Fibroblast of mammary gland (primary cell): ENCODE data around the gene CACHD1.
A peak's percentile ranks its signal among the peaks of the same experiment; 100 is the strongest.

ENCODE experiments used
- DNase-seq: peaks from one replicate; pipeline ENCODE4 v3.0.0-alpha.2; 2010; ENCODE audit warnings: low read depth
- H3K4me3 ChIP-seq: 2 replicates; pipeline ENCODE4 v1.5.1; 2011; ENCODE audit warnings: low read depth, mild to moderate bottlenecking, low read length, moderate library complexity; ENCODE audit not compliant: control insufficient read depth
- CTCF ChIP-seq: conservative IDR thresholded peaks from 2 replicates; pipeline ENCODE4 v1.5.1; 2011; ENCODE audit warnings: low read depth, low read length, inconsistent platforms; ENCODE audit not compliant: control insufficient read depth, insufficient read depth

Gene CACHD1

GRCh38 chr1:64572222-64572900, 102.4 kb downstream of the CACHD1 start:
- no peak for TF ChIP-seq CTCF
- H3K4me3 ChIP-seq = no peak overlapping the region
- no peak for DNase-seq

- no peak overlapping the region for H3K4me3 ChIP-seq
- TF ChIP-seq CTCF = no peak
- DNase-seq = peak; percentile 59
These were observed 104.4 kb downstream of the CACHD1 start for GRCh38 chr1:64574301-64574700.

- H3K4me3 ChIP-seq = no peak overlapping the region
- TF ChIP-seq CTCF = no peak
- DNase-seq = no peak
These were observed 106.2 kb downstream of the CACHD1 start for GRCh38 chr1:64575881-64576676.

- DNase-seq = no peak
- H3K4me3 ChIP-seq = no peak overlapping the region
- no peak for TF ChIP-seq CTCF
These were observed 108.5 kb downstream of the CACHD1 start for GRCh38 chr1:64578270-64578973.

- no peak overlapping the region for H3K4me3 ChIP-seq
- no peak for TF ChIP-seq CTCF
- DNase-seq = no peak
These were observed 109.8 kb downstream of the CACHD1 start for GRCh38 chr1:64579767-64580166.

GRCh38 chr1:64581135-64581842, 111.4 kb downstream of the CACHD1 start:
- H3K4me3 ChIP-seq = no peak overlapping the region
- TF ChIP-seq CTCF = no peak
- DNase-seq = no peak
